DMS114 treated with DMSO at 0.1 percent for 48 hours (cell line): Measurements from ENCODE around the gene RANBP1.

ENCODE experiments used
- DNase-seq: peaks from one replicate; lab custom pipeline; 2025; ENCODE audit not compliant: unreplicated experiment; lab: John Stamatoyannopoulos, UW

Gene RANBP1

DNA sequence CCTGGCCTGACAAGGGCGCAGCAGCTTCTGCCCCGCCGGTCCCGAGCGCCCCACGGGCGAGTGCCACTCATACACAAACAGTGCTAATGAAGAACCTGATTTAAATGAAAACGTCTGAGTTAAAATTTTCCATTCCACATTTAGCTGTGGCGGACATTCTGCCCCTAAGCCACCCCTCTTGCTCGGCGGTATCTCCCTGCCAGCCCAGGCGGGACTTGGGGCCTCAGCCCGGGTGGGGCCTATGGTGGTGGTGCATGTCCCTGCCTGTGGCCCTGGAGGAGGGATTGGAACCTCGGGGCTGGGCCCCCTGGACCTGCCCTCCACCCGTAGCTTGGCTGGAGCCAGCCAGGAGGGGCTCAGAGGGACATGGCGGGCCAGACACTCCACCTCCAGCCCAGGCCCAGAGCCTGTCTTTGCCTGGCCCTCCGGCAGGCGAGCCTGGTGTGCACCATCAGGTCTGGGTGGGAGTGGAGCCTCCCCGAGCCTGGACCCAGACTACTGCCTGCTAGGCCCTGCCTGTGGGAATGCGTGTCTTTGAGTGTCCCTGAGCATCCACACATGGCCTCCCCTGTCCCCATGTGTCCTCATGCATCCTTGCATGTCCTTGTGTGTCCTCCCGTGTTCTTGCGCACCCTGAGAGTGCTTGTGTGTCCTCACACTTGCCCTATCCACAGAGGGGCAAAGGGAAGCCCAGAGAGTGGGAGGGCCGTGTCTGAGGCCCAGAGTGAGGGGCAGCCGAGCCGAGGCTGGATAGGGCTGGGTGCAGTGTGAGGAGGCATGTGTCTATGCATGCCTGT lies 20.1 kb downstream of the RANBP1 start:
- no peak for DNase-seq

DNA sequence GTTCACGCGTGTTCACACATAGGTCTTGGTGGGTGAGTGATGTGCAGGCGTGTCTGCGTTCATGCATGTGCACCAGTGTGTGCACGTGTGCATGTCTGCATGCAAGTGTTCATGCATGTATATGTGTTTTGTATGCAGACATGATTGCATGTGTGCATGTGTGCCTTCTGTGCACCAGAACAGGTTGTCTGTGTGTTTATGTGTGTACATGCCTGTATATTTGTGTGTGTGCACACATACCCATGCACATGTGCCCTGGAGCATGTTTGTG lies 20.6 kb downstream of the RANBP1 start:
- DNase-seq = no peak

DNA sequence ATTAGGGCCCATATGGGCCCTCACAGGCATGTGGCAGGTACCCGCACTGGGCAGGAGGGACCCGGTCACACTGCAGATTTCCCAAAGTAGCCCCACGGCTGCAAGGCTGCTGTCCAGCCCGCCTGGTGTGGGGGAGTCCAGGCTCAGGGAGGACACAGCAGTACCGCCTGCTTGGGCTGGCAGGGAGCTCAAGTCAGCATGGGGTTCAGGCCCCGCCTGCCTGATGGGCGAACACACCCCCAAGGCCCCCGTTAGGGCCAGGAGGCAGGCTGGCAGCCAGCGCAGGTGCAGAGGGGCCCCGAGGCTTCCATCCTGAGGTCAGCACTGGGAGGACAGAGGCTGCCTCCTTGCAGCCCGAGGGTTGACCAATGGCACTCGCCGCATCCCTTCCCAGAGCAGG lies 21.2 kb downstream of the RANBP1 start:
- no peak for DNase-seq

DNA sequence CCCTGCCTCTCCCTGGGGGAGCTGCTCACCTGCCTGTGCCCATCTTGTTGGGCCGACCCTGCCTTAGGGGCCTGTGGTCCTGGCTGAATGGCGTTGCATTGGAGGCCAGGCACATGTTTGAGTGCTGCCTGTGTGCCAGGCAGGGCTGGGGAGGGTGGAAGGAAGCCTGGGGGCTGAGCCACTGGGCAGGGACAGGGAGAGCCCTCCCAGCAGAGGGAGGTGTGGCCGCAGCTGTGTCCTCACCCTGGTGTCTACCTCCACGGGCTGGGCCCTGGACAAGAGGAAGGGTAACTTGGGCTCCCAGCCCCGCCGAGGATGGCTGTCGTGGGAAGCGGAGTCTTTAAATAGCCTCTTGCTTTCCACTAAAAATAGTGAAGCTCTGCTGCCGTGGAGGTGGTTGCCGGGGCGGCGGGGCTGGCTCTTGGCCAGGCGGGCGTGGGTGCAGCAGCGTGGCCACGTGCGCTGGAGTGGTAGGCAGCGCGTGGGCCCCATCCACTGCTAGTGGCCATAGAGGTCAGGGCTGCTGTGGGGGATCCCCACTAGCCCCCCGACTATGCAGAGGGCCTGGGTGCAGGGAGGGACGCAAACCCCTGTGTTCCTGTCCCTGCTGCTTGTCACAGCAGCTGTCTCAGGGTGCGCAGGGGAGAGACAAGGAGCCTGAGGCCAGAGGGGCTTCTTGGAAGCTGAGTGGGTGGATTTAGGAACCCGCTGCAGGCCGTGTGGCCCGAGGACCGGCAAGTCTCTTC lies 21.9 kb downstream of the RANBP1 start:
- no peak for DNase-seq

DNA sequence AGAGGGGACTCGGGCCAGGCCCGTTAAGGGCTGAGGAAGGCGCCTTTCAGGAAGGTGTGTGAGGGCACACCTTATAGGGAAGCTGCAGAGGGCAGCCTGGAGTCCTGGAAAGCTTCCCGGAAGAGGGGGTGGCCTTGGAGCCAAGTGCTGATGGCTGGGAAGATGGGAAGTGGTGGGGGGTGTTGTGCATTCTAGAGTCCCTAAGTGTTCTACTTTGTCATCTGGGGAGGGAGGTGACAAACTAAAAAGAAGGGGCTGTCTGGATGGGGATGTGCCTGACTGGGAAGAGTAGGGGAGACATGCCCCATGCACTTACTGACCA lies 22.5 kb downstream of the RANBP1 start:
- no peak for DNase-seq

DNA sequence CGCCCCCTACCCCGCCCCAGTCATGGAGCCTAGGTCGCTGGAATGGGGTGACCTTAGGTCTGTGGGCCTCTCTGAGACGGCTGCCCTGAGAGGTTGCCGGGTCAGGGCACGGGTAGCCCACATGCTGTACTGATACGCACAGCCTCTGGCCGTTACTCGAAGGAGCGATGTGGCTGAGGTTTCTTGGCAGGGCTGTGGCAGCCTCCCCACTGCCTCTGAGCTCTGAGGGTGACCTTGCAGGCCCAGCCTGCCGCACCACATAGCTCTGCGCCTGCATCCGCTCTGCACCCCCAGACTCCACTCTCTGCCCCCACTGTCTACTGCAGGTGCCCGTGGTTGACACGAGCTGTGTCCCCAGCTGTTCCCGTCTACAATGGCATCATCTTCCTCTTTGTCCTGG lies 23.0 kb downstream of the RANBP1 start:
- no peak for DNase-seq

DNA sequence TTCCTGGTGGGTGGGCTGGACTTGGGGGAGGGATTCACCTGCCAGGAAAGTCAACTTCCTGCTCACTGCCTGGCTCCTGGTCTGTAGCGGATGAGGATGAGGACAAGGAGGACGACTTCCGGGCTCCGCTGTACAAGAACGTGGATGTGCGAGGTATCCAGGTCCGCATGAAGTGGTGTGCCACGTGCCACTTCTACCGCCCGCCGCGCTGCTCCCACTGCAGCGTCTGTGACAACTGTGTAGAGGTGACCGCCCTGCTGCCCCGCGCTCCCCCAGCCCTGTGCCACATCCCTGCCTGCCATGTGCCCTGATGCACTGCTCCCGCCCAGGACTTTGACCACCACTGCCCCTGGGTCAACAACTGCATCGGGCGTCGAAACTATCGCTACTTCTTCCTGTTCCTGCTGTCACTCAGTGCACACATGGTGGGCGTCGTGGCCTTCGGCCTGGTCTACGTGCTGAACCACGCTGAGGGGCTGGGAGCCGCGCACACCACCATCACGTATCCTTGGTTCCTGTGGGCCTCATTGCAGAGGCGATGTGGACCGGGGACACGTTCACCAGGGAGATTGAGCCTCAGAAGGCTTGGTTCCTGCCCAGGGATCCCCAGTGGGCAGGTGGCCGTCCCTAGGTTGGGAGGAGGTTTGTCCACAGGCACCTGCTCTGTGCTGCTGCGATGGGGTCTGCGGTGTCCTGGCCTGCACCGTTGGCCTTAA lies 23.6 kb downstream of the RANBP1 start:
- no peak for DNase-seq

DNA sequence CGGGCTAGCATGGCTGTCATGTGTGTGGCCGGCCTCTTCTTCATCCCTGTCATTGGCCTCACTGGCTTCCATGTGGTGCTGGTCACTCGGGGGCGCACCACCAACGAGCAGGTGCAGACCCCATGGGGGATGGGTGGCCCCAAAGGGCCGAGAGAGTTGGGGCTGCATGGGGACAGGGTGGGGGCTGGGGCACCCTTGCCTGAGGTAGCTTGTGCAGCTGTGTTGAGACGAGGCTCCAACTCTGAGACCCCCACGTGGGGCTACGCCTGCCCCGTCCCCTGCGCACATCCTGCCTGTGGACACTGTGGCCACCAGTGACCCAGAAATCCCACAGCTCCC lies 24.2 kb downstream of the RANBP1 start:
- no peak for DNase-seq

DNA sequence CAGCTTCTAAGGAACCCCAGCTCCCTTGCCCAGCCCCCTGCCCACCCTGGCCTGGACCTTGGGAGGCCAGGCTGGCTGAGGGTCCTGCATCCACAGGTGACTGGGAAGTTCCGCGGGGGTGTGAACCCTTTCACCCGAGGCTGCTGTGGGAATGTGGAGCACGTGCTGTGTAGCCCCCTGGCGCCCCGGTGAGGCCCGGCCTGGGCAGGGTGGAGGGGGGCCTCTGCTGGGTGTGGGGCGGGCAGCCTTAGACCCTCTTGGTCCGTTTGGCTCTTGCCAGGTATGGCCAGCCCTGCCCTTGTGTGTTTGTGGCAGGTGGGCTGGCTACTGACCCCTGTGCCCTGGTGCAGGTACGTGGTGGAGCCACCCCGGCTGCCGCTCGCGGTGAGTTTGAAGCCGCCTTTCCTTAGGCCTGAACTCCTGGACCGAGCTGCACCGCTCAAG lies 24.6 kb downstream of the RANBP1 start:
- no peak for DNase-seq

DNA sequence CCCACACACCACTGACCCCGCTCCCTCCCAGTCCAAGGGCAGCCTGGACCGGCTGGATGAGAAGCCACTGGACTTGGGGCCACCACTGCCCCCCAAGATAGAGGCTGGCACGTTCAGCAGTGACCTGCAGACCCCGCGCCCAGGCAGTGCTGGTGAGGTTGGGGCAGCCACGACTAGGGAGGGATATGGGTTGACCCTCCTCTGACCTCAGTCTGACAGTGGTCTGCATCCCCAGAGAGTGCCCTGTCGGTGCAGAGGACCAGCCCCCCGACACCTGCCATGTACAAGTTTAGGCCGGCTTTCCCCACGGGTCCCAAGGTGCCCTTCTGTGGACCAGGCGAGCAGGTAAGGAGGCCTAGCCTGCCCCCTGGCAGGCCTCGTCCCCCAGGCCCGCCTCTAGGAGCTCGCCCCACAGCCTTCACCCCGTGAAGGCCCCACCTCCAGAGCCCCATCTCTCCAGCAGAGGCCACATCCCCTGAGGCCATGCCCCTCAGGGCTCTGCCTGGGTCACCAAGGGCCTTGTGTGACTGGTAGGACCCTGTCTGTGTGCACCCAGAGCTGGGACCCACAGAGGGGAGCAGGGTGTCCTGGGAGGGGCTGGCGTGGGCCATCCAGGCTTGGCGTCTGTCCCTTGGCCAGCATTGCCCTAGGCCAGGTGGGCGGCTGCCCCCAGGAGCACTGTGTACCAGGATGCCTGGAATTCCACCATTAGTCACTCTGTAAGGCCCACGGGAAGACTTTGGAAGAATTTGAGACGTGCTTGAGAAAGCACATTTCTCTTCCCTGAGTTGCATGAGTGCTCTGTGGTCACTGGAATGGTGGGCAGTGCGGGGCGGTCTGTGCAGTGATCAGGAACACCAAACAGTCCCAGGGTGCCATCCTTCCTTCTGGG lies 25.5 kb downstream of the RANBP1 start:
- no peak for DNase-seq

DNA sequence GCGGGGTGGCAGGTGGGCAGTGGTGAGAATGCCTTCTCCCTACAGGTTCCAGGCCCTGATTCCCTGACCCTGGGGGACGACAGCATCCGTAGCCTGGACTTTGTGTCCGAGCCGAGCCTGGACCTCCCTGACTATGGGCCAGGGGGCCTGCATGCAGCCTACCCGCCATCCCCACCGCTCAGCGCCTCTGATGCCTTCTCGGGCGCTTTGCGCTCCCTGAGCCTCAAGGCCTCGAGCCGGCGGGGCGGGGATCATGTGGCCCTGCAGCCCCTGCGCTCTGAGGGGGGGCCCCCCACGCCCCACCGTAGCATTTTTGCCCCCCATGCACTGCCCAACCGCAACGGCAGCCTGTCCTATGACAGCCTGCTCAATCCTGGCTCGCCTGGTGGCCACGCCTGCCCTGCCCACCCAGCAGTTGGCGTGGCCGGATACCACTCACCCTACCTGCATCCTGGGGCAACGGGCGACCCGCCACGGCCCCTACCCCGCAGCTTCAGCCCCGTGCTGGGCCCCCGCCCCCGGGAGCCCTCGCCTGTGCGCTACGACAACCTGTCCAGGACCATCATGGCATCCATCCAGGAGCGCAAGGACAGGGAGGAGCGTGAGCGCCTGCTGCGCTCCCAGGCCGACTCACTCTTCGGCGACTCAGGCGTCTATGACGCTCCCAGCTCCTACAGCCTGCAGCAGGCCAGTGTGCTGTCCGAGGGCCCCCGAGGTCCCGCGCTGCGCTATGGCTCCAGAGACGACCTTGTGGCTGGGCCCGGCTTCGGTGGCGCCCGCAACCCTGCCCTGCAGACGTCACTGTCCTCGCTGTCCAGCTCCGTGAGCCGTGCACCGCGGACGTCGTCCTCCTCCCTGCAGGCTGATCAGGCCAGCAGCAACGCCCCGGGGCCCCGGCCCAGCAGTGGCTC lies 27.1 kb downstream of the RANBP1 start:
- DNase-seq = no peak

DNA sequence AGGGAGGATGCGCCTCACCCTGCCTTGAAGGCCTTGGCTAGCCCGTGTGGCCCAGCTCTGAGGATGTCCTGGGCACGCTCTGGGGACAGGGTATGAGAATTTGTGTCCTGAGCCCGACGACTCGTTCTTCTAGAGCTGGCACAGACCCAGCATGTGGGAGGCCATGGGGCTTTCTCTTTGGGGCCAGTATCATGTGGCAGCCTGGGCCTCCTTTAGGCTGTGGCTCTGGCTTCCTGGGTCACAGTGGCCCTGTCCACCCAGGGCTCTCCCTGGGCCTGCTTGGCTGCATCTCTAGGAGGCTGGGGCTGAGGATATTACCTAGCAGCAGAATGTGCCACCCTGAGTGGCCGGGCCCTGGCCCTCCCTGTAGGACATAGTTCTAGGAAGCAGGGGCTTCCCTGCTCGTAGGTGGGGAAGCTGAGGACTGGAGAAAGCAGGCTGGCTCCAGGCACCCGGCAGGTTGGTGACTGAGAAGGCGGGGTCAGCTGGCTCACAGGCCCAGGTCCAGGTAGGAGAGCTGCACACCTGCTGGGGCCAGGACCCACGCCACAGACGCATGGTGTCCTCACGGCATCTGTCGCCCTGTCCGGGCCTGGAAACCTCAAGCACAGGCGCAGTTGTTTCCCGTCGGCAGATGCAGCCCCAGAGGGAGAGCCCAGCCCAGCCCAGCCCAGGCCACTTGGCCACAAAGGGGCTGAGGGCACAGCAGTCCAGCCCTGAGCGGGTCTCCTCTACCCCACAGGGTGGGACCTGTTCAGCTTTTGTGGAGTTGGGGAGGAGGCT lies 28.2 kb downstream of the RANBP1 start:
- DNase-seq = no peak

DNA sequence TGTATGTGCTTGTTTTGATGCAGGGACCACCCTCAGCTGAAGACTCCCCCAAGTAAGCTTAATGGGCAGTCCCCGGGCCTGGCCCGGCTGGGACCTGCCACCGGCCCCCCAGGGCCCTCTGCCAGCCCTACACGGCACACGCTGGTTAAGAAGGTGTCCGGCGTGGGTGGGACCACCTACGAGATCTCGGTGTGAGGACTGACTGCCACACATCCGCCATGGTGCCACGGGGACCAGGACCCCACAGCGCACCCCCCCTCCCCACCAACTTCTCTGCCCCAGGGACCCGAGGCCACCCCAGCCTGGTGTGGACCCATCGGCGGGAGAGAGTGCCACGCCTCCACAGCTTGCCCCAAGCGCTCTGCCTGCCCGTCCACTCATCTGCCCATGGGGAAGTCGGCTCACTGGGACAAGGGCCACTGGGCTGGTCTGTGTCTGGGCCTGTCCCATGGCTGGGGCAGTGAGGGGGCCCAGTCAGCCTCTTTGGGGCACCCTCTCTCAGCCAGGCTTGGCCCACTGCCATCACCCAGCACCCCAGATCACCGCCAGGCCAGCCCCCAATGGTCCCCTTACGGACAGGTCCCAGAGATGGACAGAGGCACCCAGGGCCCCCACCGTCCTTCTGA lies 29.4 kb downstream of the RANBP1 start:
- DNase-seq = no peak

DNA sequence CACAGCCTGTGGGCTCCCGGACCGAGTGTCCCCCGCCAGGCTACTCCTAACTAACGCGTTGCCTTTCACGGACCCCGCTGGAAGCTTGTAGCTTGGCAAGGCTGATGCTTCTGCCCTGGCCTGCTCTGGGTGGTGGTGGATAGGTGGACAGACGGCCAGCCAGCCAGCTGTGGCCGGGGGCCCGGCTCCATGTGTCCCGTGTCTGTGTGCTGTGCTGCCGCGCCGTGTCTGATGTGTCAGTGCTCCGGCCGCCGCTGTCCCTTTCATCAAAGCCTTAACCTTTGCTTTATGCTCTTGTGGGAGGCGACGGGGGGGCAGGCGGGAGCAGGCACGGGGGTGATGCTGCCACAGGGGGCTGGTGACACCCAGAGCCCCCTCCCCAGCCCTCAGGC lies 29.9 kb downstream of the RANBP1 start:
- no peak for DNase-seq

DNA sequence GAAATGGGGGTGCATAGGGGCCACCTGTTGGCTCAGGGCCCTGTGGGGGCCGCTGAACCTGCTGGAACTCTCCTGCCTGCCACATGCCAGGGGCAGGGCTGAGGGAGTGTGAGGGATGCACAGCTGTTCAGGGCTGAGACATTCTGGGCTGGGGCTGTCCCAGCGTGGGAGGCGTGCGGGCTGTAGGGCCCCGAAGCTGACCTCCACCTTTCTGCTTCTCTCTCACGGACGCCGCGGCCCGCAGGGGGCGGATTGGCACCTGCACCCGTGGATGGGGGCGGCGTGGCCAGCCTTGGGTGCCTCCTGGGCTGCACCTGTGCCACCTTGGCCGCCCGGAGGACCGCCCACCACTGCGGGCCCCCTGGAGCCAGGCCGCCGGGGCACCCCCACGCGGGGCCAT lies 30.9 kb downstream of the RANBP1 start:
- DNase-seq = no peak

DNA sequence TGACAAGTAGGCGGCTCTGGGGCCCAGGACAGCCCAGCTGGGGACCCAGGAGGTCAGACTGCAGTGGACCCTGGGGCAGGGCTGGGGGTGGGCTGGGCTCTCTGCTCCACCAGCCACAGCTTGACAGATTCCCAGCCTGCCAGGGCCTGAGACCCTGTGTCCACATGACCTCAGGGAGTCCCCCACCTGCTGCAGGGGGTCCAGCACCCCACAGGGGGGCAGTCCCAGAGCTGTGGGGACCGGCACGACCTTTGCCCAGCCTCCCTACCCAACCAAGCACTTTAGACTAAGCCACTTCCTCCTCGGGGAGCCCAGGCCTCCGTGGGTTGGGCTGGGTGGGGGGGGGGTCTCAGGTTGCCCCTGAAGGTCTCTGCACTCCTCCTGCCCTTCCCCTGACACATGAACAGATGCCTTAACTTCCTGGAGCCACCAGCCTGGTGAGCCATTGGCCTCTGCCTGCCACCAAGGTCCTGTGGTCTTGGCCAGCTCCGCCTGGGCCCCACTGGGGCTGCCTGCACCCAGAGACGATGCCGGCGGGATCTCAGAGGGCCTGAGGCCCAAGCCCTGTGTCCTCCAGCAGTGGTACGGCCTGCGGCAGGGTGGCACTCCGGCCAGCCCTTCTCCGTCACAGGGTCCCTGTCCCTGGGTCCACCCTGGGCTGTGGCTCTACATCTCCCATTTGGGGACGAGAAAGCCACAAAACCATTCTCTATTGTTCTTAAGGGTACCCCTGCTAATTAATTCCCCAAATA lies 31.5 kb downstream of the RANBP1 start:
- no peak for DNase-seq

DNA sequence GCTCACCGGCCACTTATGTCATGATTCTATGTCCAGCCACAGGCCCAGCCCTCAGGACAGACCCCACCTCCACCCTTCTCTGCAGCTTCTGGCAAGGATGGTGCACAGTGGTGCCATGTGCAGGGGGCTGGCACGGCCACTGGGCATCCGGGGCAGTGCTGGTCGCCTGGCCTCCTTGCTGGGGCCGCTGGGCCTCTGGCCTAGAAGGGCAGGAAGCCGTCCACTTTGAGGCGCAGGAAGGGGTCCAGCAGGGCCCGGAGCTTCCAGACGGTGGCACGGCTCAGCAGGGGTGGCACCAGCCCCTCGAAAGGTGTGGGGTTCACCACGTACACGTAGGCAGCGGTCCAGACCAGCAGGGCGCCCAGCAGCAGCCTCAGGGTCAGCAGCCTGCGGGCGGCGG lies 32.5 kb downstream of the RANBP1 start:
- no peak for DNase-seq
